H1 (cell line): ENCODE data around the gene PTPN2. TPM values are rescaled to one million over a fixed set of nuclear protein-coding genes. Genes with fewer than 3 reads are reported as not detected.

Experiments used
- CTCF ChIA-PET: fragments of 300-600 bp; sonication (Branson Sonifier 250); formaldehyde crosslinking; loops from one replicate; lab custom pipeline; 2021; ENCODE audit not compliant: partially characterized antibody; lab: Charles Lee
- POLR2A ChIA-PET: fragments of 300-600 bp; sonication (Branson Sonifier 250); formaldehyde crosslinking; loops from one replicate; lab custom pipeline; 2021; ENCODE audit warnings: inconsistent platforms; ENCODE audit not compliant: partially characterized antibody; lab: Charles Lee
- DNase-seq, 2 experiments: peaks; one replicate each; pipeline versions ENCODE4 v3.0.0 to v3.0.0-alpha.2; 2010 to 2022; ENCODE audit warnings: low spot score in 2 of 2, low read depth in 1 of 2, mixed read lengths in 1 of 2
- FAIRE-seq: peaks from 2 replicates; lab custom pipeline; 2011; peaks lifted over from hg19 to GRCh38; lab: Jason Lieb, UNC
- H2AFZ ChIP-seq: 2 replicates; pipeline ENCODE4 v1.8.1; 2012; ENCODE audit warnings: low read length, inconsistent platforms
- H2AK5ac ChIP-seq: 2 replicates; pipeline ENCODE4 v1.6.1; 2013; ENCODE audit warnings: low read depth, low read length
- H2BK120ac ChIP-seq: replicated peaks from 2 replicates; pipeline ENCODE3; 2013; ENCODE audit warnings: low read depth, low read length, inconsistent platforms
- H2BK12ac ChIP-seq: 2 replicates; pipeline ENCODE4 v1.6.1; 2013; ENCODE audit warnings: low read depth, low read length
- H2BK15ac ChIP-seq: 2 replicates; pipeline ENCODE4 v1.6.1; 2013; ENCODE audit warnings: low read length
- H2BK20ac ChIP-seq: 2 replicates; pipeline ENCODE4 v1.6.1; 2013; ENCODE audit warnings: low read length
- H2BK5ac ChIP-seq: 2 replicates; pipeline ENCODE4 v1.6.1; 2013; ENCODE audit warnings: low read depth, low read length
- H3K14ac ChIP-seq: 2 replicates; pipeline ENCODE4 v1.6.1; 2013; ENCODE audit warnings: inconsistent platforms; ENCODE audit not compliant: insufficient read length
- H3K18ac ChIP-seq: 2 replicates; pipeline ENCODE4 v1.6.1; 2013; ENCODE audit warnings: low read length; ENCODE audit errors: extremely low read depth
- H3K23ac ChIP-seq: 2 replicates; pipeline ENCODE4 v1.6.1; 2013; ENCODE audit warnings: inconsistent platforms; ENCODE audit not compliant: insufficient read length
- H3K23me2 ChIP-seq: 2 replicates; pipeline ENCODE4 v1.6.1; 2013; ENCODE audit warnings: low read depth, low read length
- H3K27ac ChIP-seq: 2 replicates; pipeline ENCODE4 v1.6.1; 2011; ENCODE audit warnings: low read depth, low read length, inconsistent platforms
- H3K27me3 ChIP-seq, 4 experiments: replicated peaks in 1 of 4; 1 replicate in 1 of 4; 2 replicates in 3 of 4; pipeline versions ENCODE4 v1.6.1 to v1.8.1; 2011 to 2013; ENCODE audit warnings: low read length in 3 of 4, mild to moderate bottlenecking in 3 of 4, inconsistent platforms in 2 of 4, mixed read lengths in 2 of 4, moderate library complexity in 1 of 4; ENCODE audit not compliant: control insufficient read depth in 3 of 4, insufficient read depth in 3 of 4; ENCODE audit errors: extremely low read depth in 1 of 4
- H3K36me3 ChIP-seq, 4 experiments: 2 replicates each; pipeline versions ENCODE4 v1.6.1 to v1.8.1; 2011 to 2013; ENCODE audit warnings: mild to moderate bottlenecking in 4 of 4, low read length in 3 of 4, moderate library complexity in 2 of 4, control low read depth in 1 of 4, inconsistent platforms in 1 of 4; ENCODE audit not compliant: insufficient read depth in 4 of 4, control insufficient read depth in 2 of 4
- H3K4ac ChIP-seq: replicated peaks from 2 replicates; pipeline ENCODE3; 2013; ENCODE audit warnings: low read length, low read depth, mixed read lengths, inconsistent platforms; ENCODE audit not compliant: insufficient read length
- H3K4me1 ChIP-seq, 4 experiments: replicated peaks in 1 of 4; 1 replicate in 1 of 4; 2 replicates in 3 of 4; pipeline versions ENCODE4 v1.6.1 to v1.8.1; 2011 to 2013; ENCODE audit warnings: low read length in 3 of 4, inconsistent platforms in 2 of 4, mixed read lengths in 1 of 4; ENCODE audit not compliant: insufficient read depth in 4 of 4, control insufficient read depth in 3 of 4
- H3K4me2 ChIP-seq, 2 experiments: 2 replicates each; pipeline versions ENCODE4 v1.6.1 to v1.8.1; 2011 to 2013; ENCODE audit warnings: low read depth in 2 of 2, low read length in 2 of 2, control low read depth in 1 of 2, inconsistent platforms in 1 of 2, mild to moderate bottlenecking in 1 of 2; ENCODE audit not compliant: insufficient read depth in 1 of 2
- H3K4me3 ChIP-seq, 4 experiments: fragments of 200-600, 300-600 bp in 1 of 4; sonication (generic), shearing (Covaris generic), sonication (Bioruptor Twin) in 1 of 4; 2 replicates each; pipeline versions ENCODE4 v1.5.1 to v1.8.1; 2011 to 2016; ENCODE audit warnings: low read length in 4 of 4, low read depth in 3 of 4, control low read depth in 2 of 4, inconsistent platforms in 2 of 4, mild to moderate bottlenecking in 2 of 4, mixed read lengths in 1 of 4, moderate library complexity in 1 of 4; ENCODE audit not compliant: insufficient read depth in 2 of 4; ENCODE audit errors: extremely low read depth in 1 of 4
- H3K56ac ChIP-seq: replicated peaks from 2 replicates; pipeline ENCODE3; 2013; ENCODE audit warnings: low read depth, mild to moderate bottlenecking, mixed read lengths, low read length, inconsistent platforms; ENCODE audit not compliant: insufficient read length
- H3K79me1 ChIP-seq: 2 replicates; pipeline ENCODE4 v1.6.1; 2013; ENCODE audit warnings: low read depth, low read length, control low read depth
- H3K79me2 ChIP-seq, 2 experiments: 2 replicates each; pipeline versions ENCODE4 v1.6.1 to v1.8.1; 2012 to 2013; ENCODE audit warnings: low read length in 2 of 2, mild to moderate bottlenecking in 2 of 2, inconsistent platforms in 1 of 2; ENCODE audit not compliant: insufficient read depth in 2 of 2, control insufficient read depth in 1 of 2
- H3K9ac ChIP-seq, 4 experiments: replicated peaks in 1 of 4; 1 replicate in 1 of 4; 2 replicates in 3 of 4; pipeline versions ENCODE4 v1.6.1 to v1.8.1; 2011 to 2013; ENCODE audit warnings: low read depth in 3 of 4, low read length in 3 of 4, control low read depth in 2 of 4, mild to moderate bottlenecking in 2 of 4, moderate library complexity in 2 of 4, inconsistent platforms in 1 of 4; ENCODE audit errors: extremely low read depth in 1 of 4
- H3K9me3 ChIP-seq, 2 experiments: 2 replicates each; pipeline versions ENCODE4 v1.6.1 to v1.8.1; 2012 to 2013; ENCODE audit warnings: mild to moderate bottlenecking in 2 of 2, moderate library complexity in 2 of 2, control low read depth in 1 of 2, inconsistent platforms in 1 of 2, low read depth in 1 of 2, low read length in 1 of 2, mixed read lengths in 1 of 2; ENCODE audit not compliant: insufficient read depth in 2 of 2
- H4K20me1 ChIP-seq, 2 experiments: replicated peaks in 1 of 2; 2 replicates each; pipeline versions ENCODE3 to v1.8.1; 2011 to 2013; ENCODE audit warnings: inconsistent platforms in 2 of 2, low read length in 2 of 2, mild to moderate bottlenecking in 1 of 2; ENCODE audit not compliant: insufficient read depth in 2 of 2, control insufficient read depth in 1 of 2
- H4K5ac ChIP-seq: 2 replicates; pipeline ENCODE4 v1.6.1; 2013; ENCODE audit warnings: low read length, low read depth, mixed read lengths, inconsistent platforms; ENCODE audit not compliant: insufficient read length
- H4K8ac ChIP-seq: 2 replicates; pipeline ENCODE4 v1.8.0; 2013; ENCODE audit warnings: mild to moderate bottlenecking, moderate library complexity, low read length, inconsistent platforms; ENCODE audit not compliant: insufficient read depth; ENCODE audit errors: extremely low read depth
- H4K91ac ChIP-seq: replicated peaks from 2 replicates; pipeline ENCODE3; 2013; ENCODE audit warnings: low read length, mixed read lengths, inconsistent platforms; ENCODE audit not compliant: insufficient read length
- BACH1 ChIP-seq: IDR thresholded peaks from 2 replicates; pipeline ENCODE4 v1.6.1; 2012; ENCODE audit warnings: low read length, improper control_type of control experiment
- EZH2 ChIP-seq: fragments of 200-600 bp; sonication (generic); IDR thresholded peaks from 2 replicates; pipeline ENCODE4 v1.7.1; 2012; ENCODE audit warnings: low read depth, mild to moderate bottlenecking, moderate library complexity, low read length, inconsistent platforms; ENCODE audit not compliant: severe bottlenecking
- HDAC2 ChIP-seq, 2 experiments: fragments of 300-600 bp in 1 of 2; sonication (generic) in 1 of 2; IDR thresholded peaks; 2 replicates each; pipeline ENCODE4 v1.6.1; 2011 to 2012; ENCODE audit warnings: low read depth in 2 of 2, low read length in 2 of 2, mild to moderate bottlenecking in 2 of 2, moderate library complexity in 2 of 2, borderline replicate concordance in 1 of 2, inconsistent platforms in 1 of 2
- JUN ChIP-seq: IDR thresholded peaks from 2 replicates; pipeline ENCODE4 v1.6.1; 2011; ENCODE audit warnings: low read depth, mild to moderate bottlenecking, improper control_type of control experiment, low read length
- KDM4A ChIP-seq: IDR thresholded peaks from one replicate; pipeline ENCODE4 v1.7.1; 2012; ENCODE audit warnings: low read depth, mild to moderate bottlenecking, moderate library complexity, low read length, inconsistent platforms; ENCODE audit not compliant: severe bottlenecking
- POU5F1 ChIP-seq: IDR thresholded peaks from 2 replicates; pipeline ENCODE4 v1.6.1; 2011; ENCODE audit warnings: low read depth, mild to moderate bottlenecking, low read length, moderate library complexity
- SIN3A ChIP-seq, 2 experiments: IDR thresholded peaks in 1 of 2; conservative IDR thresholded peaks in 1 of 2; 2 replicates each; pipeline ENCODE4 v1.6.1; 2011 to 2012; ENCODE audit warnings: low read length in 2 of 2, improper control_type of control experiment in 1 of 2, low read depth in 1 of 2, mild to moderate bottlenecking in 1 of 2
- TAF7 ChIP-seq: optimal IDR thresholded peaks from 2 replicates; pipeline ENCODE3; 2011; ENCODE audit warnings: low read depth, mild to moderate bottlenecking, inconsistent platforms, low read length, moderate library complexity, borderline replicate concordance
- WGBS, 2 experiments: shearing (Covaris generic) in 1 of 2; methylation state at CpG; one replicate each; pipeline versions ENCODE4 v1.1.6 to v1.1.7; 2013 to 2015; ENCODE audit warnings: low lambda C conversion rate in 2 of 2, mixed read lengths in 2 of 2, inconsistent platforms in 1 of 2, low coverage in 1 of 2, missing lambda C conversion rate in 1 of 2; ENCODE audit not compliant: insufficient replicate concordance in 2 of 2, insufficient coverage in 1 of 2, insufficient read length in 1 of 2; ENCODE audit errors: extremely low coverage in 1 of 2, missing lambda C conversion rate in 1 of 2; 5-methylcytosine and 5-hydroxymethylcytosine counted together
- polyA plus RNA-seq, 7 experiments: library from polyadenylated mRNA; depleted of rRNA in 3 of 7; stranded (reverse) in 5 of 7; unstranded in 2 of 7; fragments of >200 nt in 5 of 7; fragments of 200-250 nt in 2 of 7; gene quantifications; 1 replicate in 5 of 7; 2 replicates in 1 of 7; 4 replicates in 1 of 7; pipeline versions ENCODE4 v1.2.1 to v1.2.3, GENCODE V29; 2011 to 2013; ENCODE audit warnings: missing spikeins in 2 of 7, mixed read lengths in 2 of 7
- total RNA-seq: library from RNA; stranded (reverse); fragmentation: NEBNext Ultra II Directional; extraction: Animal tissue kit (Norgen Biotek cat#: 25700); gene quantifications from 2 replicates; pipeline ENCODE4 v1.2.1, GENCODE V29; 2021

PTPN2 gene
- total and polyA plus RNA-seq, 2 of the 8 experiments (the other 6 are each of a cell fraction or from before 2014, with no cell fraction given) = 16.4 to 54.0 TPM

DNA sequence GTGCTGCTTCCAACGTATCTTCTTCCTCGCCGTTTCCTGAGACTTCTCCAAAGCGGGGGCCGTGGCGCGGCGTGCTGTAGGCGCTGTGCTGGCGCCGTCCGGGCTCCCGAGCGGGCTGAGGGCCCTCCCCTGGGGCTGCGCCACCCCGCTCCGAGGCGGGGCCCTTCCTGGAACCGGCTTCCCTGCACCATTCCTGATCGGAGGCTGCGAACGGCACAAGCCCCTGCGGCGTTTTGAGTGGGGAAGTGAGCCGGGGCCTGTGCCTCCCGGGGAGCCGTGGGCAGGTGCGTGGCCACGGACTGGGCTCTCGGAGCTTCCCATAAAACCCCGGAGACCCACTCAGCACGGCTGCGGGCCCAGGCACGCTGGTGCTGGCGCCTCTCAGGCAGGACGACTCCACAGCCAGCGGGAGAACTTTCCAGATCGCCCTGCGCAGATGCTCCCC lies 106.5 kb downstream of the PTPN2 start:
- peaks cover 0 to 28% (median 15%) of the 10 kb centered on the region in 4 experiments; a peak in 5 of 7 replicates for H3K27me3 ChIP-seq
- H2BK20ac ChIP-seq = no peak overlapping the region
- H4K5ac ChIP-seq = no peak overlapping the region
- no peak for FAIRE-seq
- H2BK120ac ChIP-seq = no peak overlapping the region
- 32% methylated on average over 38 of the region's 39 CpGs; no CpG with 5 or more reads in 1 of the 2 experiments for WGBS, 2 experiments
- no peaks in the 10 kb centered on the region for H3K4me1 ChIP-seq
- no peak overlapping the region; the same call in none of the 2 replicates for H3K18ac ChIP-seq
- no peaks in the 10 kb centered on the region; a peak in 1 of 4 replicates for H3K9me3 ChIP-seq
- peaks cover 2% of the 10 kb centered on the region; the same call in 1 of the 2 replicates for H3K23me2 ChIP-seq
- peak overlapping the region; percentile 70 to 84 for H3K4me2 ChIP-seq
- no peak overlapping the region for H3K4ac ChIP-seq
- TF ChIP-seq EZH2 (peak; percentile 31), HDAC2 (IDR thresholded peaks at IDR 0.05; ENCODE audit: borderline replicate concordance in 1 of 2, low read depth in 2 of 2, low read length in 2 of 2) (no peak), KDM4A (peak; percentile 16), TAF7 (no peak), SIN3A (conservative IDR thresholded peaks at IDR 0.05 in 1 of 2, IDR thresholded peaks at IDR 0.05 in 1 of 2; ENCODE audit: low read depth in 1 of 2, low read length in 2 of 2) (no peak), POU5F1 (no peak), JUN (no peak), BACH1 (no peak)
- H2AFZ ChIP-seq = peak overlapping the region; percentile 64; the same call in 1 of the 2 replicates
- no peak overlapping the region for H3K14ac ChIP-seq
- H2AK5ac ChIP-seq = no peak overlapping the region
- POLR2A ChIA-PET = interaction anchor here (1.9 to 2.4 kb wide), 3 partner anchors 11 to 170 kb away, joined by 4 to 14 read pairs (median 5); partner anchors contain the start of gene SEH1L
- no peaks in the 10 kb centered on the region for H3K79me2 ChIP-seq
- no peak overlapping the region for H3K23ac ChIP-seq
- H4K8ac ChIP-seq = peak overlapping the region; percentile 87; the same call in 1 of the 2 replicates
- no peak overlapping the region for H2BK12ac ChIP-seq
- peak overlapping the region; percentile 31 to 63 (median 44) for H3K4me3 ChIP-seq
- DNase-seq = no peak
- no peaks in the 10 kb centered on the region for H3K36me3 ChIP-seq
- CTCF ChIA-PET = interaction anchor here (1.3 to 2.8 kb wide), 4 partner anchors 10 to 157 kb away, joined by 3 to 18 read pairs (median 9); no protein-coding TSS in a partner anchor
- H4K20me1 ChIP-seq = peaks cover 0 to 2% of the 10 kb centered on the region in 2 experiments
- peak overlapping the region in 1 of 4 experiments; percentile 16; a peak in 2 of 7 replicates for H3K9ac ChIP-seq
- H3K27ac ChIP-seq = no peak overlapping the region
- no peak overlapping the region for H2BK15ac ChIP-seq
- no peak overlapping the region for H3K56ac ChIP-seq
- no peak overlapping the region for H2BK5ac ChIP-seq
- H3K79me1 ChIP-seq = no peaks in the 10 kb centered on the region
- H4K91ac ChIP-seq = no peak overlapping the region
